Thymus (tissue), 11 donors: ENCODE results near the gene KRT75. TPM values are rescaled to one million over a fixed set of nuclear protein-coding genes. Genes with fewer than 3 reads are reported as not detected.

ENCODE experiments used
- DNase-seq, 9 donors: peaks; one replicate each; pipeline ENCODE4 v3.0.0-alpha.2; 2013; ENCODE audit warnings: low spot score in 9 of 9, low read depth in 6 of 9, missing footprints in 1 of 9
- H3K27ac ChIP-seq, 2 donors: one replicate each; pipeline ENCODE4 v1.5.1; 2013; ENCODE audit warnings: control low read depth in 1 of 2, low read depth in 1 of 2, low read length in 1 of 2, mild to moderate bottlenecking in 1 of 2, moderate library complexity in 1 of 2
- H3K27me3 ChIP-seq, 2 donors: one replicate each; pipeline ENCODE4 v1.5.1; 2013; ENCODE audit warnings: low read length in 1 of 2; ENCODE audit not compliant: control insufficient read depth in 2 of 2, insufficient read depth in 1 of 2
- H3K36me3 ChIP-seq, 2 donors: one replicate each; pipeline ENCODE4 v1.5.1; 2013; ENCODE audit warnings: low read length in 1 of 2, mild to moderate bottlenecking in 1 of 2, moderate library complexity in 1 of 2; ENCODE audit not compliant: control insufficient read depth in 2 of 2, insufficient read depth in 2 of 2
- H3K4me1 ChIP-seq, 2 donors: one replicate each; pipeline ENCODE4 v1.5.1; 2013; ENCODE audit warnings: low read length in 2 of 2; ENCODE audit not compliant: control insufficient read depth in 2 of 2, insufficient read depth in 2 of 2
- H3K4me3 ChIP-seq, 2 donors: one replicate each; pipeline ENCODE4 v1.5.1; 2013; ENCODE audit warnings: low read length in 2 of 2, control low read depth in 1 of 2, mild to moderate bottlenecking in 1 of 2
- H3K9me3 ChIP-seq, 2 donors: one replicate each; pipeline ENCODE4 v1.5.1; 2013; ENCODE audit warnings: low read length in 1 of 2, mild to moderate bottlenecking in 1 of 2; ENCODE audit not compliant: control insufficient read depth in 2 of 2, insufficient read depth in 1 of 2
- WGBS: extraction: QIAGEN DNeasy Blood & Tissue Kit; methylation state at CpG from one replicate; pipeline ENCODE4 v1.1.7; 2013; 5-methylcytosine and 5-hydroxymethylcytosine counted together
- polyA plus RNA-seq: library from polyadenylated mRNA; stranded (reverse); fragments of 200-250 nt; gene quantifications from one replicate; pipeline ENCODE4 v1.2.3, GENCODE V29; 2013
- total RNA-seq: library from RNA; stranded (reverse); fragments of 120-200 nt; gene quantifications from one replicate; pipeline ENCODE4 v1.2.4, GENCODE V29; 2013
- donor health status: healthy.

Gene KRT75
- total and polyA plus RNA-seq, 2 donors = 0.14 to 6.8 TPM

GRCh38 chr12:52426034-52426433 is 8.1 kb downstream of the KRT75 start:
- peaks cover 0 to 2% of the 10 kb centered on the region in 2 donors for H3K4me1 ChIP-seq

GRCh38 chr12:52425466-52425865 is 8.7 kb downstream of the KRT75 start:
- Histone ChIP-seq H3K36me3 (no peaks in the 10 kb centered on the region), H3K9me3 (no peaks in the 10 kb centered on the region), H3K4me3 (no peak overlapping the region), H3K27ac (no peak overlapping the region), H3K27me3 (peaks cover 0 to 21% of the 10 kb centered on the region in 2 donors), H3K4me1 (peaks cover 0 to 2% of the 10 kb centered on the region in 2 donors)
- 86% methylated on average over 5 of the region's 5 CpGs for WGBS
- DNase-seq = no peak

More at GRCh38 chr12:52426034-52426433, 8.1 kb downstream of the KRT75 start:
- Histone ChIP-seq H3K4me3 (no peak overlapping the region), H3K27me3 (peaks cover 0 to 21% of the 10 kb centered on the region in 2 donors), H3K27ac (no peak overlapping the region), H3K36me3 (no peaks in the 10 kb centered on the region), H3K9me3 (no peaks in the 10 kb centered on the region)
- no peak for DNase-seq
- WGBS = over 99% methylated on average over 2 of the region's 2 CpGs

- no peak overlapping the region for H3K4me3 ChIP-seq
- peaks cover 0 to 2% of the 10 kb centered on the region in 2 donors for H3K4me1 ChIP-seq
- peaks cover 0 to 21% of the 10 kb centered on the region in 2 donors for H3K27me3 ChIP-seq
- H3K9me3 ChIP-seq = no peaks in the 10 kb centered on the region
- no peak for DNase-seq
- H3K27ac ChIP-seq = no peak overlapping the region
- 83% methylated on average over 11 of the region's 11 CpGs for WGBS
- no peaks in the 10 kb centered on the region for H3K36me3 ChIP-seq
Observed at GRCh38 chr12:52423661-52424500, 10.3 kb downstream of the KRT75 start.

- H3K27me3 ChIP-seq = peaks cover 0 to 18% of the 10 kb centered on the region in 2 donors
- H3K9me3 ChIP-seq = no peaks in the 10 kb centered on the region
- H3K4me1 ChIP-seq = peaks cover 0 to 2% of the 10 kb centered on the region in 2 donors
- DNase-seq = no peak
- no peak overlapping the region for H3K27ac ChIP-seq
- WGBS = 79% methylated on average over 6 of the region's 6 CpGs
- no peaks in the 10 kb centered on the region for H3K36me3 ChIP-seq
- H3K4me3 ChIP-seq = no peak overlapping the region
Observed at GRCh38 chr12:52423035-52423434, 11.1 kb downstream of the KRT75 start.

- Histone ChIP-seq H3K4me3 (no peak overlapping the region), H3K27me3 (peaks cover 0 to 15% of the 10 kb centered on the region in 2 donors), H3K36me3 (no peaks in the 10 kb centered on the region), H3K4me1 (peaks cover 0 to 9% of the 10 kb centered on the region in 2 donors), H3K27ac (no peak overlapping the region), H3K9me3 (no peaks in the 10 kb centered on the region)
- WGBS = 29% methylated on average over 1 of the region's 1 CpG
- DNase-seq = no peak
Observed at GRCh38 chr12:52419656-52420055, 14.5 kb downstream of the KRT75 start.

GRCh38 chr12:52418576-52419110 is 15.5 kb downstream of the KRT75 start:
- Histone ChIP-seq H3K27ac (no peak overlapping the region), H3K9me3 (no peaks in the 10 kb centered on the region)
- 90% methylated on average over 4 of the region's 4 CpGs for WGBS

GRCh38 chr12:52417740-52418139 is 16.4 kb downstream of the KRT75 start:
- H3K27ac ChIP-seq = no peak overlapping the region
- H3K27me3 ChIP-seq = peaks cover 0 to 6% of the 10 kb centered on the region in 2 donors
- WGBS = 95% methylated on average over 2 of the region's 2 CpGs
- H3K4me1 ChIP-seq = peaks cover 0 to 6% of the 10 kb centered on the region in 2 donors
- H3K36me3 ChIP-seq = no peaks in the 10 kb centered on the region
- no peak for DNase-seq
- no peaks in the 10 kb centered on the region for H3K9me3 ChIP-seq
- H3K4me3 ChIP-seq = no peak overlapping the region

More at GRCh38 chr12:52418576-52419110, 15.5 kb downstream of the KRT75 start:
- no peak for DNase-seq
- Histone ChIP-seq H3K4me3 (no peak overlapping the region), H3K4me1 (peaks cover 0 to 9% of the 10 kb centered on the region in 2 donors), H3K27me3 (peaks cover 0 to 10% of the 10 kb centered on the region in 2 donors), H3K36me3 (no peaks in the 10 kb centered on the region)

- Histone ChIP-seq H3K4me1 (peaks cover 0 to 6% of the 10 kb centered on the region in 2 donors), H3K27ac (peak overlapping the region in 1 of 2 donors; percentile 32), H3K4me3 (no peak overlapping the region), H3K36me3 (no peaks in the 10 kb centered on the region), H3K9me3 (peaks cover 0 to 1% of the 10 kb centered on the region in 2 donors), H3K27me3 (peaks cover 0 to 4% of the 10 kb centered on the region in 2 donors)
- 94% methylated on average over 1 of the region's 1 CpG for WGBS
- no peak for DNase-seq
Observed at GRCh38 chr12:52416795-52417194, 17.4 kb downstream of the KRT75 start.
